K562 (cell line): ENCODE data around the gene CCR5AS.

Source experiments
- CBFA2T2 ChIP-seq: fragments of 450-650 bp; conservative IDR thresholded peaks from 2 replicates; pipeline ENCODE4 v1.6.1; 2017; ENCODE audit warnings: mild to moderate bottlenecking
- CBFA2T3 ChIP-seq: fragments of 450-650 bp; IDR thresholded peaks from 2 replicates; pipeline ENCODE4 v1.6.1; 2017
- CBX1 ChIP-seq: sonication (generic); IDR thresholded peaks from 2 replicates; pipeline ENCODE4 v1.6.1; 2016; ENCODE audit warnings: antibody characterized with exemption, low read depth, mild to moderate bottlenecking
- EP400 ChIP-seq: fragments of 450-650 bp; IDR thresholded peaks from 2 replicates; pipeline ENCODE4 v1.6.1; 2017; ENCODE audit warnings: antibody characterized with exemption, mild to moderate bottlenecking, moderate library complexity
- ESRRB ChIP-seq: fragments of 250-450 bp; sonication (Bioruptor Pico); IDR thresholded peaks from 2 replicates; pipeline ENCODE4 v1.5.0; 2020; ENCODE audit warnings: mild to moderate bottlenecking, moderate library complexity, borderline replicate concordance
- FOXK2 ChIP-seq, 2 experiments: fragments of 450-650 bp; IDR thresholded peaks in 1 of 2; conservative IDR thresholded peaks in 1 of 2; 2 replicates each; pipeline ENCODE4 v1.6.1; 2016; ENCODE audit warnings: low read depth in 2 of 2, mild to moderate bottlenecking in 1 of 2
- GABPA ChIP-seq: fragments of 200-800 bp; sonication (Bioruptor generic); conservative IDR thresholded peaks from 2 replicates; pipeline ENCODE4 v1.6.1; 2016; ENCODE audit warnings: low read depth, missing genetic modification characterization, missing compliant biosample characterization
- ILK ChIP-seq: fragments of 450-650 bp; IDR thresholded peaks from 2 replicates; pipeline ENCODE4 v1.6.1; 2016; ENCODE audit warnings: missing genetic modification characterization, low read depth, mild to moderate bottlenecking, missing compliant biosample characterization, moderate library complexity, borderline replicate concordance
- KDM1A ChIP-seq, 2 experiments: fragments of 450-650 bp; IDR thresholded peaks; 2 replicates each; pipeline ENCODE4 v1.6.1; 2016; ENCODE audit warnings: mild to moderate bottlenecking in 2 of 2
- KLF1 ChIP-seq: fragments of 450-650 bp; IDR thresholded peaks from 2 replicates; pipeline ENCODE4 v1.6.1; 2016; ENCODE audit warnings: missing genetic modification characterization, missing compliant biosample characterization
- MEIS2 ChIP-seq: fragments of 450-650 bp; IDR thresholded peaks from 2 replicates; pipeline ENCODE4 v1.6.1; 2014; ENCODE audit warnings: mild to moderate bottlenecking; ENCODE audit not compliant: partially characterized antibody
- MNT ChIP-seq, 2 experiments: fragments of 450-650 bp; conservative IDR thresholded peaks; 2 replicates each; pipeline ENCODE4 v1.6.1; 2017; ENCODE audit warnings: mild to moderate bottlenecking in 2 of 2, moderate library complexity in 2 of 2
- NR3C1 ChIP-seq: sonication (generic); formaldehyde crosslinking; IDR thresholded peaks from 2 replicates; pipeline ENCODE4 v1.8.1; 2022; ENCODE audit warnings: missing genetic modification reagents
- SMAD4 ChIP-seq: fragments of 250-450 bp; sonication (Bioruptor Pico); conservative IDR thresholded peaks from 2 replicates; pipeline ENCODE4 v1.8.0; 2021; ENCODE audit warnings: inconsistent platforms, mild to moderate bottlenecking, moderate library complexity
- TCF3 ChIP-seq: sonication (generic); formaldehyde crosslinking; IDR thresholded peaks from 2 replicates; pipeline ENCODE4 v1.4.0; 2020; ENCODE audit warnings: mild to moderate bottlenecking, missing genetic modification reagents
- TCF7L2 ChIP-seq: fragments of 150-350 bp; IDR thresholded peaks from 2 replicates; pipeline ENCODE4 v1.6.1; 2016; ENCODE audit warnings: low read depth, mild to moderate bottlenecking, low read length, moderate library complexity
- ZC3H4 ChIP-seq: sonication (generic); formaldehyde crosslinking; IDR thresholded peaks from 2 replicates; pipeline ENCODE4 v1.9.0; 2021; ENCODE audit warnings: missing genetic modification reagents, borderline replicate concordance
- ZNF224 ChIP-seq: sonication (generic); formaldehyde crosslinking; IDR thresholded peaks from 2 replicates; pipeline ENCODE4 v1.8.0; 2022; ENCODE audit warnings: mild to moderate bottlenecking, missing genetic modification reagents
- ZNF384 ChIP-seq: IDR thresholded peaks from 2 replicates; pipeline ENCODE4 v1.6.1; 2012; ENCODE audit warnings: low read depth, low read length, improper control_type of control experiment
- ZNF639 ChIP-seq, 2 experiments: fragments of 200-800 bp in 1 of 2; sonication (Bioruptor generic) in 1 of 2; sonication (generic) in 1 of 2; formaldehyde crosslinking in 1 of 2; IDR thresholded peaks in 1 of 2; conservative IDR thresholded peaks in 1 of 2; 2 replicates each; pipeline versions ENCODE4 v1.5.0 to v1.6.1; 2016 to 2020; ENCODE audit warnings: missing compliant biosample characterization in 1 of 2, missing genetic modification characterization in 1 of 2, missing genetic modification reagents in 1 of 2
- ZNF707 ChIP-seq: fragments of 250-450 bp; sonication (Bioruptor Pico); conservative IDR thresholded peaks from 2 replicates; pipeline ENCODE4 v1.8.0; 2022; ENCODE audit warnings: inconsistent platforms, mild to moderate bottlenecking, moderate library complexity
- TF ChIP-seq, protein P1 (sequence below): fragments of 200-400 bp; formaldehyde crosslinking; IDR thresholded peaks from 2 replicates; pipeline ENCODE4 v1.6.1; 2017; ENCODE audit warnings: mild to moderate bottlenecking, low read depth, low read length, moderate library complexity

The CCR5AS gene

GRCh38 chr3:46389306-46389705 lies 17.6 kb downstream of the CCR5AS start (continued):
- TF ChIP-seq CBFA2T2 (peak; percentile 39), TCF3 (CRISPR knock-in tag) (peak; percentile 29; the same call in 1 of the 2 replicates), CBX1 (no peak), GABPA (tag) (no peak), ZC3H4 (CRISPR knock-in tag) (no peak), TCF7L2 (no peak), MNT (conservative IDR thresholded peaks at IDR 0.05) (no peak), SMAD4 (CRISPR knock-in tag) (peak; percentile 36; the same call in 1 of the 2 replicates), NR3C1 (CRISPR knock-in tag) (no peak), ZNF384 (no peak), ESRRB (CRISPR knock-in tag) (no peak), ZNF639 (CRISPR knock-in tag; conservative IDR thresholded peaks at IDR 0.05 in 1 of 2, IDR thresholded peaks at IDR 0.05 in 1 of 2) (no peak), CBFA2T3 (peak; percentile 63), ZNF224 (CRISPR knock-in tag) (no peak), KLF1 (tag) (no peak), KDM1A (IDR thresholded peaks at IDR 0.05) (no peak), ILK (tag) (no peak), FOXK2 (conservative IDR thresholded peaks at IDR 0.05 in 1 of 2, IDR thresholded peaks at IDR 0.05 in 1 of 2; ENCODE audit: low read depth in 2 of 2) (no peak), MEIS2 (peak; percentile 3), ZNF707 (CRISPR knock-in tag) (no peak), EP400 (no peak)
- TF ChIP-seq, protein P1, sequence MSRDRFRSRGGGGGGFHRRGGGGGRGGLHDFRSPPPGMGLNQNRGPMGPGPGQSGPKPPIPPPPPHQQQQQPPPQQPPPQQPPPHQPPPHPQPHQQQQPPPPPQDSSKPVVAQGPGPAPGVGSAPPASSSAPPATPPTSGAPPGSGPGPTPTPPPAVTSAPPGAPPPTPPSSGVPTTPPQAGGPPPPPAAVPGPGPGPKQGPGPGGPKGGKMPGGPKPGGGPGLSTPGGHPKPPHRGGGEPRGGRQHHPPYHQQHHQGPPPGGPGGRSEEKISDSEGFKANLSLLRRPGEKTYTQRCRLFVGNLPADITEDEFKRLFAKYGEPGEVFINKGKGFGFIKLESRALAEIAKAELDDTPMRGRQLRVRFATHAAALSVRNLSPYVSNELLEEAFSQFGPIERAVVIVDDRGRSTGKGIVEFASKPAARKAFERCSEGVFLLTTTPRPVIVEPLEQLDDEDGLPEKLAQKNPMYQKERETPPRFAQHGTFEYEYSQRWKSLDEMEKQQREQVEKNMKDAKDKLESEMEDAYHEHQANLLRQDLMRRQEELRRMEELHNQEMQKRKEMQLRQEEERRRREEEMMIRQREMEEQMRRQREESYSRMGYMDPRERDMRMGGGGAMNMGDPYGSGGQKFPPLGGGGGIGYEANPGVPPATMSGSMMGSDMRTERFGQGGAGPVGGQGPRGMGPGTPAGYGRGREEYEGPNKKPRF: no peak
